Activated CD8-positive, alpha-beta T cell treated with anti-CD3 and anti-CD28 coated beads for 36 hours (primary cell): ENCODE results near the gene FSTL4. TPM values are rescaled to one million over a fixed set of nuclear protein-coding genes. Genes with fewer than 3 reads are reported as not detected.

Experiments used
- ATAC-seq: fragments of 200-7000 bp; cut with Tn5 transposase; one replicate; pipeline ENCODE4 v1.10.0; 2021; ENCODE audit warnings: mild to moderate bottlenecking, moderate library complexity
- CTCF ChIA-PET: fragments of 350-600 bp; sonication (Branson Sonifier 250); formaldehyde crosslinking; loops from one replicate; lab custom pipeline; 2021; ENCODE audit warnings: antibody characterized with exemption; lab: Charles Lee
- POLR2A ChIA-PET: fragments of 350-600 bp; sonication (Branson Sonifier 250); formaldehyde crosslinking; loops from one replicate; lab custom pipeline; 2021; ENCODE audit warnings: antibody characterized with exemption; lab: Charles Lee
- DNase-seq: peaks from one replicate; pipeline ENCODE4 v3.0.0-alpha.2; 2020
- H3K27ac Mint-ChIP-seq: one replicate; pipeline ENCODE4 v1.8.0; 2021; ENCODE audit warnings: mild to moderate bottlenecking, mixed read lengths
- H3K27me3 Mint-ChIP-seq: one replicate; pipeline ENCODE4 v1.8.0; 2021; ENCODE audit warnings: mixed read lengths
- H3K36me3 Mint-ChIP-seq: one replicate; pipeline ENCODE4 v1.8.0; 2021; ENCODE audit warnings: low read depth, mixed read lengths
- H3K4me1 Mint-ChIP-seq: one replicate; pipeline ENCODE4 v1.8.0; 2021; ENCODE audit warnings: low read depth, mixed read lengths
- H3K4me3 Mint-ChIP-seq: one replicate; pipeline ENCODE4 v1.8.0; 2021; ENCODE audit warnings: mild to moderate bottlenecking, moderate library complexity, mixed read lengths
- H3K9me3 Mint-ChIP-seq: one replicate; pipeline ENCODE4 v1.8.0; 2021; ENCODE audit warnings: mixed read lengths
- CTCF ChIP-seq: fragments of 200-600 bp; IDR thresholded peaks from one replicate; pipeline ENCODE4 v1.8.0; 2022; ENCODE audit warnings: antibody characterized with exemption, mild to moderate bottlenecking
- intact Hi-C: fragments of 100-400 bp; cut with micrococcal nuclease; formaldehyde crosslinking; loops from one replicate; pipeline ENCODE4 v1.10.0; 2022
- total RNA-seq, 2 experiments: library from RNA; stranded (reverse); gene quantifications; one replicate each; pipeline ENCODE4 v1.2.3, GENCODE V29; 2021

FSTL4 gene
- total RNA-seq, 2 experiments from 2014 or later = not detected

GRCh38 chr5:133605323-133605722, 7.0 kb downstream of the FSTL4 start:
- H3K27ac Mint-ChIP-seq = no peak overlapping the region
- DNase-seq = no peak
- CTCF ChIA-PET = interaction anchor here (1.3 kb wide), 1 partner anchor 10 kb away, joined by 3 read pairs; no protein-coding TSS in a partner anchor
- no peaks in the 10 kb centered on the region for H3K9me3 Mint-ChIP-seq
- peaks cover 27% of the 10 kb centered on the region for H3K27me3 Mint-ChIP-seq
- no peaks in the 10 kb centered on the region for H3K36me3 Mint-ChIP-seq
- POLR2A ChIA-PET = no interaction called here
- no peak overlapping the region for H3K4me3 Mint-ChIP-seq
- no peak for ATAC-seq
- no peak for TF ChIP-seq CTCF
- no peaks in the 10 kb centered on the region for H3K4me1 Mint-ChIP-seq
- intact Hi-C loops = no loop called here

DNA sequence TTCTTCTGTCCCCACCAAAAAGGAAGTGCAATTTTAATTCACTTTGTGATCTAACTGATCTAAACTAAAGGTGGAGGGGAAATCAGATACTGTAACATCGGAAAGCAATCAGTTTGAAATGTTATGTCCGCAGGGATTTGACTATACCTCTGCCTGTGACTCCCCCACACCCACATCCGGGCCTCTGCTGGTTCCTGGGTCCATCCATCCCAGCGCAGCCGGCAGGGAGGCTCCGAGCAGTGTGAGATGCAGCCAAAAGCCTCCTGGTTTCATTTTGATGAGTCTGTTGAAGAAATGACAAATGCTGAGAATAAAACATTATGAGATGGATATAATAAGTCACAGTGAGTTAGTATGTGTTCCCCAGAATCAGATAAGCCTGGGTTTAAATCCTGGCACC, 8.6 kb downstream of the FSTL4 start:
- ChIA-PET POLR2A (no interaction called here), CTCF (no interaction called here)
- intact Hi-C loops = no loop called here
- Mint-ChIP-seq H3K36me3 (no peaks in the 10 kb centered on the region), H3K27me3 (peaks cover 19% of the 10 kb centered on the region), H3K4me3 (no peak overlapping the region), H3K27ac (no peak overlapping the region), H3K9me3 (no peaks in the 10 kb centered on the region), H3K4me1 (no peaks in the 10 kb centered on the region)
- TF ChIP-seq CTCF = no peak
- ATAC-seq (no peak), DNase-seq (no peak)

- ATAC-seq (no peak), DNase-seq (no peak)
- POLR2A ChIA-PET = no interaction called here
- Mint-ChIP-seq H3K27ac (no peak overlapping the region), H3K27me3 (peaks cover 18% of the 10 kb centered on the region), H3K36me3 (no peaks in the 10 kb centered on the region), H3K4me3 (no peak overlapping the region), H3K9me3 (no peaks in the 10 kb centered on the region), H3K4me1 (no peaks in the 10 kb centered on the region)
- CTCF ChIA-PET = interaction anchor here (1.7 kb wide), 1 partner anchor 151 kb away, joined by 4 read pairs; no protein-coding TSS in a partner anchor
- TF ChIP-seq CTCF = no peak
- intact Hi-C loops = no loop called here
Measured at GRCh38 chr5:133602835-133603380, 9.4 kb downstream of the FSTL4 start.

- Mint-ChIP-seq H3K4me3 (no peak overlapping the region), H3K4me1 (no peaks in the 10 kb centered on the region), H3K9me3 (no peaks in the 10 kb centered on the region), H3K36me3 (no peaks in the 10 kb centered on the region), H3K27me3 (peaks cover 15% of the 10 kb centered on the region), H3K27ac (no peak overlapping the region)
- ChIA-PET CTCF (no interaction called here), POLR2A (interaction anchor here (1.1 kb wide), 1 partner anchor 9 kb away, joined by 4 read pairs; no protein-coding TSS in a partner anchor)
- intact Hi-C loops = no loop called here
- no peak for DNase-seq
- ATAC-seq = no peak
- TF ChIP-seq CTCF = no peak
Measured at GRCh38 chr5:133599600-133599999, 12.7 kb downstream of the FSTL4 start.

DNA sequence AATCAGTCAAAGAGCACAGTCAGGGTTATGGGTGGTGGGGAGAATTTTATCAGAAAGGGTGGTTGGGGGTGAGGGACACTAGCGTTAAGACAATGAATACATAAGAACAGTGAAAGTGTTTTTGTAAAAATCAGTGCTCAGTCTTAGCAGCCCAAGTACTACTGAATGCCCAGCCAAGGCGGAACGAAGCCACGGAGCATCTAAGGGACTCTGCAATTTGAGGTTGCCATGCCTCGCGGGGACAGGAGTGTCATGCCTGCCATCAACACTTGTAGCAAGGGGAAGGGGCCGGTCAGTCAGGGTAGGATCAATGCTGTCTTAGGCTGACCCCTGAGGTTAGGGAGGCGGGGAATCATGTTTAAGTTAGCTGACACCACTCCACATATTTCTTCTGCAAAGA, 13.3 kb downstream of the FSTL4 start:
- POLR2A ChIA-PET = interaction anchor here (1.1 kb wide), 1 partner anchor 9 kb away, joined by 4 read pairs; no protein-coding TSS in a partner anchor
- H3K4me3 Mint-ChIP-seq = no peak overlapping the region
- DNase-seq (no peak), ATAC-seq (no peak)
- no peaks in the 10 kb centered on the region for H3K9me3 Mint-ChIP-seq
- H3K27me3 Mint-ChIP-seq = peaks cover 15% of the 10 kb centered on the region
- no peak overlapping the region for H3K27ac Mint-ChIP-seq
- CTCF ChIA-PET = no interaction called here
- no peaks in the 10 kb centered on the region for H3K36me3 Mint-ChIP-seq
- intact Hi-C loops = no loop called here
- TF ChIP-seq CTCF = no peak
- no peaks in the 10 kb centered on the region for H3K4me1 Mint-ChIP-seq
